Measurements from ENCODE around the gene NLGN4X.

Gene NLGN4X

GRCh38 chrX:6228720-6229119 is at the start of gene NLGN4X:
TSS of gene NLGN4X (minus strand) at chrX:6228867. CDS start at chrX:6151466, 77,401 bp downstream.
- H3K27ac ChIP-seq, result no peak within 1 kb of the TSS
- intact Hi-C loops (cut with DNase I; ENCODE audit: low total_unique reads), result no loop called here
- no peak for DNase-seq
- no peaks in the 10 kb centered on the region for H3K36me3 ChIP-seq
- peak within 1 kb of the TSS; percentile 29 to 50 for H3K4me3 ChIP-seq
- H3K9me3 ChIP-seq, result no peaks in the 10 kb centered on the region
- peaks cover 0 to 29% (median 7%) of the 10 kb centered on the region in 4 donors for H3K4me1 ChIP-seq
- peaks cover 0 to 12% of the 10 kb centered on the region in 2 donors for H3K27me3 ChIP-seq
- TF ChIP-seq, protein P1, sequence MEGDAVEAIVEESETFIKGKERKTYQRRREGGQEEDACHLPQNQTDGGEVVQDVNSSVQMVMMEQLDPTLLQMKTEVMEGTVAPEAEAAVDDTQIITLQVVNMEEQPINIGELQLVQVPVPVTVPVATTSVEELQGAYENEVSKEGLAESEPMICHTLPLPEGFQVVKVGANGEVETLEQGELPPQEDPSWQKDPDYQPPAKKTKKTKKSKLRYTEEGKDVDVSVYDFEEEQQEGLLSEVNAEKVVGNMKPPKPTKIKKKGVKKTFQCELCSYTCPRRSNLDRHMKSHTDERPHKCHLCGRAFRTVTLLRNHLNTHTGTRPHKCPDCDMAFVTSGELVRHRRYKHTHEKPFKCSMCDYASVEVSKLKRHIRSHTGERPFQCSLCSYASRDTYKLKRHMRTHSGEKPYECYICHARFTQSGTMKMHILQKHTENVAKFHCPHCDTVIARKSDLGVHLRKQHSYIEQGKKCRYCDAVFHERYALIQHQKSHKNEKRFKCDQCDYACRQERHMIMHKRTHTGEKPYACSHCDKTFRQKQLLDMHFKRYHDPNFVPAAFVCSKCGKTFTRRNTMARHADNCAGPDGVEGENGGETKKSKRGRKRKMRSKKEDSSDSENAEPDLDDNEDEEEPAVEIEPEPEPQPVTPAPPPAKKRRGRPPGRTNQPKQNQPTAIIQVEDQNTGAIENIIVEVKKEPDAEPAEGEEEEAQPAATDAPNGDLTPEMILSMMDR (IDR thresholded peaks at IDR 0.05), result no peak

DNA sequence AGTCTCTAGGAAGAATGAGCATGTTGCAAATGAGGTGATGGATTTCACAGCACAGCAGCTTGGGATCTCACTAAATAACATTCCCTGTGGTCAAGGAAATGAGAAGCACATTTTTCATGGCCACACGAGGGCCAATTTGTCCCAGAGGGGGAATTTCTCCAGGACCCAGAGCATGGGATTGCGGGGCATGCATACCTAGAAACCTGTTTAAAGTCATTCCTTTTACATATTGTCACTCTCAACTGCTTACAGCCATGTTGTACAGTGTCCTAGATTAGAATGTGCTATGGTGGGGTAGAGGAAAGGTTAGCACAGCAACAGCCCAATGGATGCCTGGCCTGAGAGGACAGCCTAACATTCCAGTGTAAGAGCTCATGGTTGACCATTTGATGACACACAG is 37.4 kb upstream of the NLGN4X start:
- intact Hi-C loops (cut with DNase I; ENCODE audit: low total_unique reads), result no loop called here
- Histone ChIP-seq H3K27me3 (no peaks in the 10 kb centered on the region), H3K4me3 (no peak overlapping the region), H3K9me3 (no peaks in the 10 kb centered on the region), H3K4me1 (no peaks in the 10 kb centered on the region), H3K36me3 (no peaks in the 10 kb centered on the region), H3K27ac (no peak overlapping the region)
- DNase-seq, result no peak
- TF ChIP-seq, protein P1 (IDR thresholded peaks at IDR 0.05), result no peak

DNA sequence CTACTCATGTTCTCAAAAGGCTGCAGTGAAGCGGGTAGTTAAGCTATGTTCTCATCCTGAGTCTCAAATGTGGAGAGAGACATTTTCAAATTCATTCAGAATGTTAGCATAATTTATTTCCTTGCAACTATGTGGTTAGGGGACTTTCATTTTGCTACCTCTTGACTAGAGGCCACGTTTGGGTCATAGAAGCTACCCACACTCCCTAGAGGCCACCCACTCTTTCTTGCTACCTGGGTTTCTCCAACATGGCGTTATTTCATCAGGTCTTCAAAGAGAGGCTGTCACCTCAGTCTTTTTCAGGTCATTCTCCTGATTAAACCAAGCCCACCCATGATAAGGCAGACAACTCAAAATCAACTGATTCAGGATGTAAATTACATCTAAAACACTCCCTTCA is 34.3 kb upstream of the NLGN4X start:
- TF ChIP-seq, protein P1 (IDR thresholded peaks at IDR 0.05), result no peak
- intact Hi-C loops (cut with DNase I; ENCODE audit: low total_unique reads), result no loop called here
- no peaks in the 10 kb centered on the region for H3K27me3 ChIP-seq
- H3K4me3 ChIP-seq, result no peak overlapping the region
- no peaks in the 10 kb centered on the region for H3K9me3 ChIP-seq
- no peaks in the 10 kb centered on the region for H3K4me1 ChIP-seq
- DNase-seq, result no peak
- no peak overlapping the region for H3K27ac ChIP-seq
- H3K36me3 ChIP-seq, result no peaks in the 10 kb centered on the region

GRCh38 chrX:6257025-6257424 is 28.4 kb upstream of the NLGN4X start:
- Histone ChIP-seq H3K36me3 (no peaks in the 10 kb centered on the region), H3K4me1 (no peaks in the 10 kb centered on the region), H3K4me3 (no peak overlapping the region), H3K27ac (no peak overlapping the region), H3K9me3 (no peaks in the 10 kb centered on the region), H3K27me3 (no peaks in the 10 kb centered on the region)
- intact Hi-C loops (cut with DNase I; ENCODE audit: low total_unique reads), result no loop called here
- no peak for DNase-seq
- TF ChIP-seq, protein P1 (IDR thresholded peaks at IDR 0.05), result no peak

GRCh38 chrX:6244666-6245065 is 16.0 kb upstream of the NLGN4X start:
- Histone ChIP-seq H3K9me3 (no peaks in the 10 kb centered on the region), H3K36me3 (no peaks in the 10 kb centered on the region)
- TF ChIP-seq, protein P1 (IDR thresholded peaks at IDR 0.05), result no peak

GRCh38 chrX:6238576-6238975 is 9.9 kb upstream of the NLGN4X start:
- no peak for DNase-seq
- Histone ChIP-seq H3K36me3 (no peaks in the 10 kb centered on the region), H3K4me1 (no peaks in the 10 kb centered on the region), H3K4me3 (no peak overlapping the region), H3K27ac (no peak overlapping the region), H3K9me3 (no peaks in the 10 kb centered on the region), H3K27me3 (no peaks in the 10 kb centered on the region)
- TF ChIP-seq, protein P1 (IDR thresholded peaks at IDR 0.05), result no peak
- intact Hi-C loops (cut with DNase I; ENCODE audit: low total_unique reads), result no loop called here

More at GRCh38 chrX:6244666-6245065, 16.0 kb upstream of the NLGN4X start:
- intact Hi-C loops (cut with DNase I; ENCODE audit: low total_unique reads), result no loop called here
- Histone ChIP-seq H3K27ac (no peak overlapping the region), H3K27me3 (no peaks in the 10 kb centered on the region), H3K4me1 (no peaks in the 10 kb centered on the region), H3K4me3 (no peak overlapping the region)
- no peak for DNase-seq

Measured in tibial artery (tissue), 4 donors.